SK-N-SH (cell line): Measurements from ENCODE around the gene TIAL1. TPM values are rescaled to one million over a fixed set of nuclear protein-coding genes. Genes with fewer than 3 reads are reported as not detected.

Source experiments
- CTCF ChIA-PET: fragments of 300-600, 350-600 bp; formaldehyde crosslinking; extraction: SDS; loops from one replicate; lab custom pipeline; 2021; lab: Yijun Ruan, JAX
- POLR2A ChIA-PET: fragments of 350-600 bp; sonication (Branson Sonifier 250); formaldehyde crosslinking; extraction: SDS; loops from one replicate; lab custom pipeline; 2020; ENCODE audit warnings: antibody characterized with exemption, inconsistent platforms; lab: Yijun Ruan, JAX
- DNase-seq: peaks from one replicate; pipeline ENCODE4 v3.0.0; 2012
- H2AFZ ChIP-seq: fragments of 200-600 bp; sonication (generic); 2 replicates; pipeline ENCODE4 v1.8.1; 2016; ENCODE audit warnings: antibody characterized with exemption, mild to moderate bottlenecking, low read depth
- H3F3A ChIP-seq: fragments of 200-600 bp; sonication (generic); replicated peaks from 2 replicates; pipeline ENCODE3; 2016; ENCODE audit warnings: antibody characterized with exemption, mild to moderate bottlenecking; ENCODE audit not compliant: insufficient read depth
- H3K27ac ChIP-seq, 2 experiments: fragments of 200-500 bp in 1 of 2; fragments of 200-600 bp in 1 of 2; sonication (Bioruptor generic) in 1 of 2; sonication (generic), shearing (Covaris generic) in 1 of 2; 2 replicates each; pipeline versions ENCODE4 v1.5.1 to v1.6.1; 2014 to 2016; ENCODE audit warnings: low read depth in 2 of 2, inconsistent platforms in 1 of 2, low read length in 1 of 2, mild to moderate bottlenecking in 1 of 2, mixed read lengths in 1 of 2
- H3K27me3 ChIP-seq: fragments of 200-600 bp; sonication (generic), shearing (Covaris generic); 2 replicates; pipeline ENCODE4 v1.6.1; 2016; ENCODE audit warnings: mixed run types; ENCODE audit not compliant: insufficient read depth
- H3K36me3 ChIP-seq, 2 experiments: fragments of 200-500 bp in 1 of 2; fragments of 200-600 bp in 1 of 2; sonication (Bioruptor generic) in 1 of 2; sonication (generic) in 1 of 2; replicated peaks in 1 of 2; 2 replicates each; pipeline versions ENCODE3 to v1.5.1; 2014 to 2016; ENCODE audit warnings: low read length in 1 of 2, mild to moderate bottlenecking in 1 of 2; ENCODE audit not compliant: insufficient read depth in 2 of 2, control insufficient read depth in 1 of 2
- H3K4me1 ChIP-seq, 2 experiments: fragments of 200-500 bp in 1 of 2; fragments of 200-600 bp in 1 of 2; sonication (Bioruptor generic) in 1 of 2; sonication (generic), shearing (Covaris generic) in 1 of 2; 2 replicates each; pipeline versions ENCODE4 v1.5.1 to v1.6.1; 2014 to 2016; ENCODE audit warnings: low read depth in 1 of 2, low read length in 1 of 2, mixed run types in 1 of 2; ENCODE audit not compliant: insufficient read depth in 2 of 2, control insufficient read depth in 1 of 2
- H3K4me2 ChIP-seq: fragments of 200-600 bp; sonication (generic), shearing (Covaris generic); 2 replicates; pipeline ENCODE4 v1.6.1; 2017; ENCODE audit warnings: mixed run types
- H3K4me3 ChIP-seq, 2 experiments: fragments of 200-500 bp in 1 of 2; fragments of 200-600 bp in 1 of 2; sonication (Bioruptor generic) in 1 of 2; sonication (generic), shearing (Covaris generic) in 1 of 2; 2 replicates each; pipeline versions ENCODE4 v1.5.1 to v1.8.1; 2014 to 2016; ENCODE audit warnings: low read depth in 2 of 2, inconsistent platforms in 1 of 2, low read length in 1 of 2, mild to moderate bottlenecking in 1 of 2, mixed read lengths in 1 of 2, moderate library complexity in 1 of 2
- H3K79me2 ChIP-seq: fragments of 200-600 bp; sonication (generic); 2 replicates; pipeline ENCODE4 v1.8.1; 2017; ENCODE audit warnings: mild to moderate bottlenecking; ENCODE audit not compliant: insufficient read depth
- H3K9ac ChIP-seq: fragments of 200-600 bp; sonication (generic); 2 replicates; pipeline ENCODE4 v1.6.1; 2017; ENCODE audit warnings: mixed run types
- H3K9me2 ChIP-seq: fragments of 200-600 bp; sonication (generic); 2 replicates; pipeline ENCODE4 v1.6.1; 2017; ENCODE audit warnings: mixed run types
- H3K9me3 ChIP-seq: fragments of 200-600 bp; sonication (generic); 2 replicates; pipeline ENCODE4 v1.6.1; 2017; ENCODE audit warnings: mixed run types, mild to moderate bottlenecking, moderate library complexity
- H4K20me1 ChIP-seq: fragments of 200-600 bp; sonication (generic); 2 replicates; pipeline ENCODE4 v1.6.1; 2017; ENCODE audit warnings: mild to moderate bottlenecking, mixed run types; ENCODE audit not compliant: insufficient read depth
- ELF1 ChIP-seq: IDR thresholded peaks from 2 replicates; pipeline ENCODE4 v1.4.0; 2012
- EZH2phosphoT487 ChIP-seq: fragments of 200-600 bp; sonication (generic); IDR thresholded peaks from 2 replicates; pipeline ENCODE4 v1.6.1; 2017; ENCODE audit warnings: low read depth, mixed run types, mild to moderate bottlenecking, antibody characterized with exemption, moderate library complexity, borderline replicate concordance
- FOXJ3 ChIP-seq: sonication (generic); formaldehyde crosslinking; IDR thresholded peaks from 2 replicates; pipeline ENCODE4 v1.5.1; 2020; ENCODE audit warnings: mild to moderate bottlenecking, missing genetic modification reagents
- GABPA ChIP-seq: IDR thresholded peaks from 2 replicates; pipeline ENCODE4 v1.4.0; 2012; ENCODE audit warnings: low read depth, mild to moderate bottlenecking
- MEF2A ChIP-seq: IDR thresholded peaks from 2 replicates; pipeline ENCODE4 v1.4.0; 2012; ENCODE audit warnings: low read depth, borderline replicate concordance
- MXI1 ChIP-seq: IDR thresholded peaks from 2 replicates; pipeline ENCODE4 v1.6.1; 2012; ENCODE audit warnings: mild to moderate bottlenecking, low read depth, low read length, improper control_type of control experiment
- RAD21 ChIP-seq: IDR thresholded peaks from 2 replicates; pipeline ENCODE4 v1.6.1; 2012; ENCODE audit warnings: mild to moderate bottlenecking, low read length
- RFX5 ChIP-seq: IDR thresholded peaks from 2 replicates; pipeline ENCODE4 v1.6.1; 2012; ENCODE audit warnings: mild to moderate bottlenecking, improper control_type of control experiment, low read length
- SIN3A ChIP-seq: IDR thresholded peaks from 2 replicates; pipeline ENCODE4 v1.6.1; 2012; ENCODE audit warnings: low read depth, mild to moderate bottlenecking, low read length, moderate library complexity, borderline replicate concordance
- SMC3 ChIP-seq: IDR thresholded peaks from 2 replicates; pipeline ENCODE4 v1.6.1; 2012; ENCODE audit warnings: low read depth, low read length, improper control_type of control experiment
- TEAD4 ChIP-seq: IDR thresholded peaks from 2 replicates; pipeline ENCODE4 v1.4.0; 2012; ENCODE audit warnings: mild to moderate bottlenecking, borderline replicate concordance; ENCODE audit not compliant: insufficient read depth
- WGBS: methylation state at CpG from one replicate; pipeline ENCODE4 v1.1.6; 2017; ENCODE audit warnings: low lambda C conversion rate; 5-methylcytosine and 5-hydroxymethylcytosine counted together
- polyA plus RNA-seq, 3 experiments: library from polyadenylated mRNA; depleted of rRNA; stranded (reverse); fragments of >200 nt; gene quantifications; 2 replicates each; pipeline ENCODE4 v1.2.3, GENCODE V29; 2012
- TF ChIP-seq, protein P1 (sequence below): fragments of 150-350 bp; IDR thresholded peaks from 2 replicates; pipeline ENCODE4 v1.6.1; 2017; ENCODE audit warnings: antibody characterized with exemption, low read length, low read depth, borderline replicate concordance
- TF ChIP-seq, protein P2 (sequence below): fragments of 200-600 bp; sonication (generic); IDR thresholded peaks from 2 replicates; pipeline ENCODE4 v1.6.1; 2017; ENCODE audit warnings: antibody characterized with exemption, mild to moderate bottlenecking, moderate library complexity

Gene TIAL1
- polyA plus RNA-seq, 1 of the 3 experiments (the other 2 are of a cell fraction): 58.0 TPM

DNA sequence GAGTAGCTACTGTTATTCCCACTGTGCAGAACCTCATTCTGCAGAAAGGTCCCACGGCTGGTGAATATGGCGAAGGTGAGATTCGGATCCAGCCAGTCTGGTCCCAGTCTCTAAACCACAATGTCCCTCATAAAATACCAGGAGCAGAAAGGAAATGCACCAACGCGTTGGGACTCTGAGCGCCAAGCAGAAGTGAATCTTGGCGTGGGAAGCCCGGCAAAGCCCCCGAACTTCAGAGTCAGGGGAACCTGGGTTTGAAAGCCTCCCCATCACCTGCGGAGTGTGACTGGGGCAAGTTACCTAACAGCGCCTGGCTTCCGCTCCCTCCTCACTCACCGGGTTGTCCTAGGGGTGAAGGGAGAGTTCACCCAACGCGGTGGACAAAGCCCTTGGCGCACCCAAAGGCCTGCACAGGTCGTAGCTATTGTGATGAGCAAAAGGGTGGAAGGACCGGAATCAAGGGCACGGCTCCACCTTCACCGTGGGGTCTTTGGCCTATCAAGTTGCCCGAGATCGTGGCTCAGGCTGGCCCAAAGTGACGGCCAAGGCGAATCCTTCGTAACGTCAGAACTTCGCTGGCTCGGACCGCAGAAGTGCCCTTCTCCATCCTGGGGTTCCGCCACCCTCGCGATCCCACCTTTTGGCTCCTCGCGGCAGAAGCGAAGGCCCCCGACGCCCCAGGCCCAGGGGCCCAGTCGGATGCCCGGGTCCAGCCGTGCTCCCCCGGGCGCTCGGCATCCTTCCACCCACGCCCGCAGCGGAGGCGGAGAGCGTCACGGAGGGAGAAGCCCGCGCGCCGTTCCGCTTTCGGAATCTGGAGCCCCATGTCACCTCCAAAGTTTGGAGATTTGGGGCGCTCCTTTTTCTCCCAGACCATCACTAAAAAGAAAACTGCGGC lies 55.1 kb downstream of the TIAL1 start:
- peak overlapping the region; percentile 97 for H3K4me2 ChIP-seq
- no peaks in the 10 kb centered on the region for H3K9me2 ChIP-seq
- H3K36me3 ChIP-seq: no peaks in the 10 kb centered on the region
- TF ChIP-seq TEAD4 (no peak), ELF1 (no peak), SIN3A (no peak), MXI1 (no peak), FOXJ3 (CRISPR knock-in tag) (no peak), SMC3 (no peak), RFX5 (no peak), MEF2A (no peak), EZH2phosphoT487 (no peak), RAD21 (no peak), GABPA (no peak)
- TF ChIP-seq, protein P1, sequence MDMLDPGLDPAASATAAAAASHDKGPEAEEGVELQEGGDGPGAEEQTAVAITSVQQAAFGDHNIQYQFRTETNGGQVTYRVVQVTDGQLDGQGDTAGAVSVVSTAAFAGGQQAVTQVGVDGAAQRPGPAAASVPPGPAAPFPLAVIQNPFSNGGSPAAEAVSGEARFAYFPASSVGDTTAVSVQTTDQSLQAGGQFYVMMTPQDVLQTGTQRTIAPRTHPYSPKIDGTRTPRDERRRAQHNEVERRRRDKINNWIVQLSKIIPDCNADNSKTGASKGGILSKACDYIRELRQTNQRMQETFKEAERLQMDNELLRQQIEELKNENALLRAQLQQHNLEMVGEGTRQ: no peak
- TF ChIP-seq, protein P2, sequence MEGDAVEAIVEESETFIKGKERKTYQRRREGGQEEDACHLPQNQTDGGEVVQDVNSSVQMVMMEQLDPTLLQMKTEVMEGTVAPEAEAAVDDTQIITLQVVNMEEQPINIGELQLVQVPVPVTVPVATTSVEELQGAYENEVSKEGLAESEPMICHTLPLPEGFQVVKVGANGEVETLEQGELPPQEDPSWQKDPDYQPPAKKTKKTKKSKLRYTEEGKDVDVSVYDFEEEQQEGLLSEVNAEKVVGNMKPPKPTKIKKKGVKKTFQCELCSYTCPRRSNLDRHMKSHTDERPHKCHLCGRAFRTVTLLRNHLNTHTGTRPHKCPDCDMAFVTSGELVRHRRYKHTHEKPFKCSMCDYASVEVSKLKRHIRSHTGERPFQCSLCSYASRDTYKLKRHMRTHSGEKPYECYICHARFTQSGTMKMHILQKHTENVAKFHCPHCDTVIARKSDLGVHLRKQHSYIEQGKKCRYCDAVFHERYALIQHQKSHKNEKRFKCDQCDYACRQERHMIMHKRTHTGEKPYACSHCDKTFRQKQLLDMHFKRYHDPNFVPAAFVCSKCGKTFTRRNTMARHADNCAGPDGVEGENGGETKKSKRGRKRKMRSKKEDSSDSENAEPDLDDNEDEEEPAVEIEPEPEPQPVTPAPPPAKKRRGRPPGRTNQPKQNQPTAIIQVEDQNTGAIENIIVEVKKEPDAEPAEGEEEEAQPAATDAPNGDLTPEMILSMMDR: no peak
- TF ChIP-seq, all 33 proteins: peak for 0
- 93% methylated on average over 55 of the region's 57 CpGs for WGBS
- H3K79me2 ChIP-seq: peaks cover 57% of the 10 kb centered on the region
- peak overlapping the region; percentile 76; the same call in 1 of the 2 replicates for H3K9ac ChIP-seq
- POLR2A ChIA-PET: interaction anchor here (0.6 kb wide), 1 partner anchor 30 kb away, joined by 6 read pairs; no protein-coding TSS in a partner anchor
- no peaks in the 10 kb centered on the region for H3K27me3 ChIP-seq
- no peak overlapping the region for H3K27ac ChIP-seq
- H4K20me1 ChIP-seq: no peaks in the 10 kb centered on the region
- H2AFZ ChIP-seq: no peak overlapping the region
- no peaks in the 10 kb centered on the region for H3K9me3 ChIP-seq
- DNase-seq: no peak
- CTCF ChIA-PET: interaction anchor here (0.6 to 2.8 kb wide), 14 partner anchors 9 to 343 kb away, joined by 3 to 23 read pairs (median 4); partner anchors contain the start of gene GRK5
- H3F3A ChIP-seq: peaks cover 4% of the 10 kb centered on the region
- H3K4me1 ChIP-seq: peaks cover 3 to 17% of the 10 kb centered on the region in 2 experiments; a peak in 3 of 4 replicates
- peak overlapping the region; percentile 63 to 71 for H3K4me3 ChIP-seq
